Esophagus muscularis mucosa (tissue), 3 donors: Measurements from ENCODE around the gene MSANTD1.

Experiments
- CTCF ChIP-seq, 3 experiments: fragments of 200-600 bp in 2 of 3; fragments of 450-650 bp in 1 of 3; sonication (generic) in 2 of 3; IDR thresholded peaks; one replicate each; pipeline ENCODE4 v1.5.1; 2017 to 2019; ENCODE audit warnings: antibody characterized with exemption in 3 of 3, mild to moderate bottlenecking in 2 of 3, moderate library complexity in 1 of 3
- POLR2A ChIP-seq: fragments of 450-650 bp; IDR thresholded peaks from one replicate; pipeline ENCODE4 v1.6.1; 2017; ENCODE audit warnings: antibody characterized with exemption, moderate library complexity, mild to moderate bottlenecking, low read depth
- POLR2AphosphoS5 ChIP-seq, 2 donors: sonication (generic); formaldehyde crosslinking; IDR thresholded peaks; one replicate each; pipeline ENCODE4 v1.6.1; 2017; ENCODE audit warnings: antibody characterized with exemption in 2 of 2

DNA sequence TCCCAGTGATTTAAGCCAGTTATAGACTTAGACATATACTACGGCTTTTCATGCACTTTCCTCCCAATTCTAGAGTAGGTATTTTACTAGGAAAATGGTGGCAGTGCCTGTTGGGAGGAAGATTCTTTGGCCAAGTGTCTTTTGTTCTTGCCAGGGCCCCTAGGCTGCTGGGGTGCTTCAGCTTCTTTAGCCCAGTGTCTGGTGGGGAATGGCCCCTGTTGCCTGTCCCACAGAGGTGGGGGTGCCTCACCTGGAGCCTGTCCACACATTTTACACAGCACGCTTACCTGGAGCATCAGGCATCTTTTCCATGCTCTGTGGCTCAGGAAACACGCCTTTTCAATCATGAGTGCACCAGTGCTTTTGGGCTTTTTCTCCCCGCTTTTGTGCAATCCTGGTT lies 33.2 kb upstream of the MSANTD1 start:
- no peak for TF ChIP-seq POLR2A
- no peak for TF ChIP-seq CTCF (IDR thresholded peaks at IDR 0.05)
- no peak for TF ChIP-seq POLR2AphosphoS5 (IDR thresholded peaks at IDR 0.05)
